ENCODE results near the gene OGFR. TPM values are rescaled to one million over a fixed set of nuclear protein-coding genes. Genes with fewer than 3 reads are reported as not detected.

The OGFR gene
- total and polyA plus RNA-seq, 2 donors, result 18.7 to 47.2 TPM

GRCh38 chr20:62829231-62830230, 24.9 kb downstream of the OGFR start:
- WGBS, result 93% methylated on average over 32 of the region's 32 CpGs
- H3K4me1 ChIP-seq (ENCODE audit: insufficient read depth), result no peaks in the 10 kb centered on the region
- H3K4me3 ChIP-seq (ENCODE audit: low read depth, low read length), result no peak overlapping the region
- no peak overlapping the region for H3K27ac ChIP-seq (ENCODE audit: low read depth)
- no peaks in the 10 kb centered on the region for H3K36me3 ChIP-seq (ENCODE audit: insufficient read depth)
- DNase-seq (ENCODE audit: extremely low spot score), result no peak

GRCh38 chr20:62830251-62830650, 25.6 kb downstream of the OGFR start:
- Histone ChIP-seq H3K4me1 (ENCODE audit: insufficient read depth) (no peaks in the 10 kb centered on the region), H3K27ac (ENCODE audit: low read depth) (no peak overlapping the region)
- DNase-seq (ENCODE audit: extremely low spot score), result no peak

GRCh38 chr20:62830821-62831220, 26.2 kb downstream of the OGFR start:
- H3K4me3 ChIP-seq (ENCODE audit: low read depth, low read length), result no peak overlapping the region
- no peaks in the 10 kb centered on the region for H3K36me3 ChIP-seq (ENCODE audit: insufficient read depth)
- H3K27ac ChIP-seq (ENCODE audit: low read depth), result no peak overlapping the region
- no peaks in the 10 kb centered on the region for H3K4me1 ChIP-seq (ENCODE audit: insufficient read depth)
- WGBS, result 84% methylated on average over 22 of the region's 22 CpGs
- no peak for DNase-seq (ENCODE audit: extremely low spot score)

More at GRCh38 chr20:62830251-62830650, 25.6 kb downstream of the OGFR start:
- Histone ChIP-seq H3K36me3 (ENCODE audit: insufficient read depth) (no peaks in the 10 kb centered on the region), H3K4me3 (ENCODE audit: low read depth, low read length) (no peak overlapping the region)
- 92% methylated on average over 14 of the region's 14 CpGs for WGBS

GRCh38 chr20:62831361-62831788, 26.7 kb downstream of the OGFR start:
- no peaks in the 10 kb centered on the region for H3K36me3 ChIP-seq (ENCODE audit: insufficient read depth)
- 86% methylated on average over 10 of the region's 10 CpGs for WGBS
- H3K27ac ChIP-seq (ENCODE audit: low read depth), result no peak overlapping the region
- no peaks in the 10 kb centered on the region for H3K4me1 ChIP-seq (ENCODE audit: insufficient read depth)
- no peak for DNase-seq (ENCODE audit: extremely low spot score)
- no peak overlapping the region for H3K4me3 ChIP-seq (ENCODE audit: low read depth, low read length)

- WGBS, result 57% methylated on average over 10 of the region's 10 CpGs
- H3K4me1 ChIP-seq (ENCODE audit: insufficient read depth), result no peaks in the 10 kb centered on the region
- H3K4me3 ChIP-seq (ENCODE audit: low read depth, low read length), result no peak overlapping the region
- no peak for DNase-seq (ENCODE audit: extremely low spot score)
- H3K36me3 ChIP-seq (ENCODE audit: insufficient read depth), result no peaks in the 10 kb centered on the region
- no peak overlapping the region for H3K27ac ChIP-seq (ENCODE audit: low read depth)
These were observed 27.2 kb downstream of the OGFR start for GRCh38 chr20:62831854-62832211.

GRCh38 chr20:62832212-62832922, 27.7 kb downstream of the OGFR start:
- no peak overlapping the region for H3K27ac ChIP-seq (ENCODE audit: low read depth)
- no peak for DNase-seq (ENCODE audit: extremely low spot score)
- no peaks in the 10 kb centered on the region for H3K4me1 ChIP-seq (ENCODE audit: insufficient read depth)
- H3K4me3 ChIP-seq (ENCODE audit: low read depth, low read length), result no peak overlapping the region
- H3K36me3 ChIP-seq (ENCODE audit: insufficient read depth), result no peaks in the 10 kb centered on the region
- 23% methylated on average over 22 of the region's 22 CpGs for WGBS

GRCh38 chr20:62832951-62833391, 28.3 kb downstream of the OGFR start:
- Histone ChIP-seq H3K4me1 (ENCODE audit: insufficient read depth) (no peaks in the 10 kb centered on the region), H3K36me3 (ENCODE audit: insufficient read depth) (no peaks in the 10 kb centered on the region), H3K27ac (ENCODE audit: low read depth) (no peak overlapping the region), H3K4me3 (ENCODE audit: low read depth, low read length) (no peak overlapping the region)
- DNase-seq (ENCODE audit: extremely low spot score), result no peak
- 59% methylated on average over 14 of the region's 14 CpGs for WGBS

GRCh38 chr20:62834967-62835730, 30.5 kb downstream of the OGFR start:
- no peaks in the 10 kb centered on the region for H3K36me3 ChIP-seq (ENCODE audit: insufficient read depth)
- 83% methylated on average over 24 of the region's 24 CpGs for WGBS
- H3K4me1 ChIP-seq (ENCODE audit: insufficient read depth), result no peaks in the 10 kb centered on the region
- no peak overlapping the region for H3K4me3 ChIP-seq (ENCODE audit: low read depth, low read length)
- no peak for DNase-seq (ENCODE audit: extremely low spot score)
- no peak overlapping the region for H3K27ac ChIP-seq (ENCODE audit: low read depth)

GRCh38 chr20:62835931-62836861, 31.6 kb downstream of the OGFR start:
- H3K4me3 ChIP-seq (ENCODE audit: low read depth, low read length), result no peak overlapping the region
- no peaks in the 10 kb centered on the region for H3K4me1 ChIP-seq (ENCODE audit: insufficient read depth)
- DNase-seq (ENCODE audit: extremely low spot score), result no peak
- 78% methylated on average over 52 of the region's 52 CpGs for WGBS
- H3K27ac ChIP-seq (ENCODE audit: low read depth), result no peak overlapping the region
- H3K36me3 ChIP-seq (ENCODE audit: insufficient read depth), result no peaks in the 10 kb centered on the region

- Histone ChIP-seq H3K27ac (ENCODE audit: low read depth) (no peak overlapping the region), H3K36me3 (ENCODE audit: insufficient read depth) (no peaks in the 10 kb centered on the region), H3K4me3 (ENCODE audit: low read depth, low read length) (no peak overlapping the region), H3K4me1 (ENCODE audit: insufficient read depth) (no peaks in the 10 kb centered on the region)
- WGBS, result 91% methylated on average over 19 of the region's 19 CpGs
- no peak for DNase-seq (ENCODE audit: extremely low spot score)
These were observed 32.4 kb downstream of the OGFR start for GRCh38 chr20:62836967-62837490.

- H3K27ac ChIP-seq (ENCODE audit: low read depth), result no peak overlapping the region
These were observed 33.1 kb downstream of the OGFR start for GRCh38 chr20:62837790-62838127.

GRCh38 chr20:62838128-62838891, 33.7 kb downstream of the OGFR start:
- DNase-seq (ENCODE audit: extremely low spot score), result no peak
- Histone ChIP-seq H3K4me1 (ENCODE audit: insufficient read depth) (no peaks in the 10 kb centered on the region), H3K36me3 (ENCODE audit: insufficient read depth) (no peaks in the 10 kb centered on the region), H3K27ac (ENCODE audit: low read depth) (no peak overlapping the region), H3K4me3 (ENCODE audit: low read depth, low read length) (no peak overlapping the region)
- WGBS, result 76% methylated on average over 27 of the region's 27 CpGs

More at GRCh38 chr20:62837790-62838127, 33.1 kb downstream of the OGFR start:
- no peak for DNase-seq (ENCODE audit: extremely low spot score)
- Histone ChIP-seq H3K4me1 (ENCODE audit: insufficient read depth) (no peaks in the 10 kb centered on the region), H3K36me3 (ENCODE audit: insufficient read depth) (no peaks in the 10 kb centered on the region), H3K4me3 (ENCODE audit: low read depth, low read length) (no peak overlapping the region)
- 80% methylated on average over 8 of the region's 8 CpGs for WGBS
